ENCODE results near the gene MAP2K3. TPM values are rescaled to one million over a fixed set of nuclear protein-coding genes. Genes with fewer than 3 reads are reported as not detected.

Gene MAP2K3
- total and polyA plus RNA-seq, 4 donors = 36.4 to 111 (median 76.7) TPM

GRCh38 chr17:21271454-21272183 lies 12.9 kb upstream of the MAP2K3 start:
- TF ChIP-seq CTCF (IDR thresholded peaks at IDR 0.05; ENCODE audit: control extremely low read depth, extremely low read depth) = no peak
- Histone ChIP-seq H3K4me3 (no peak overlapping the region), H3K9me3 (ENCODE audit: control insufficient read depth in 4 of 4, insufficient read depth in 3 of 4, low read length in 3 of 4) (no peaks in the 10 kb centered on the region), H3K4me1 (ENCODE audit: control insufficient read depth in 5 of 5, insufficient read depth in 5 of 5, low read length in 5 of 5) (peaks cover 0 to 12% (median 3%) of the 10 kb centered on the region in 5 donors), H3K27ac (ENCODE audit: low read depth in 1 of 2, low read length in 1 of 2) (no peak overlapping the region), H3K36me3 (ENCODE audit: control insufficient read depth in 4 of 4, insufficient read depth in 4 of 4, low read length in 4 of 4) (no peaks in the 10 kb centered on the region), H3K27me3 (ENCODE audit: control insufficient read depth in 3 of 3, insufficient read depth in 3 of 3, low read length in 2 of 3) (no peaks in the 10 kb centered on the region), H3K9ac (ENCODE audit: insufficient read depth in 1 of 2, low read length in 2 of 2) (no peak overlapping the region)
- no peak for DNase-seq
- ATAC-seq (ENCODE audit: insufficient read depth, low FRiP score) = no peak
- 88 to 94% methylated on average over 10 of the region's 10 CpGs for WGBS, 2 donors

GRCh38 chr17:21272250-21272649 lies 12.3 kb upstream of the MAP2K3 start:
- WGBS, 2 donors = 86 to 94% methylated on average over 3 of the region's 3 CpGs
- no peak for TF ChIP-seq CTCF (IDR thresholded peaks at IDR 0.05; ENCODE audit: control extremely low read depth, extremely low read depth)
- H3K27ac ChIP-seq (ENCODE audit: low read depth in 1 of 2, low read length in 1 of 2) = no peak overlapping the region

GRCh38 chr17:21272881-21273792 lies 11.4 kb upstream of the MAP2K3 start:
- Histone ChIP-seq H3K9me3 (ENCODE audit: control insufficient read depth in 4 of 4, insufficient read depth in 3 of 4, low read length in 3 of 4) (no peaks in the 10 kb centered on the region), H3K27me3 (ENCODE audit: control insufficient read depth in 3 of 3, insufficient read depth in 3 of 3, low read length in 2 of 3) (no peaks in the 10 kb centered on the region), H3K36me3 (ENCODE audit: control insufficient read depth in 4 of 4, insufficient read depth in 4 of 4, low read length in 4 of 4) (no peaks in the 10 kb centered on the region), H3K9ac (ENCODE audit: insufficient read depth in 1 of 2, low read length in 2 of 2) (no peak overlapping the region), H3K27ac (ENCODE audit: low read depth in 1 of 2, low read length in 1 of 2) (no peak overlapping the region), H3K4me3 (no peak overlapping the region), H3K4me1 (ENCODE audit: control insufficient read depth in 5 of 5, insufficient read depth in 5 of 5, low read length in 5 of 5) (peaks cover 0 to 13% (median 4%) of the 10 kb centered on the region in 5 donors)
- no peak for ATAC-seq (ENCODE audit: insufficient read depth, low FRiP score)
- 72 to 77% methylated on average over 14 of the region's 14 CpGs for WGBS, 2 donors
- DNase-seq = no peak
- no peak for TF ChIP-seq CTCF (IDR thresholded peaks at IDR 0.05; ENCODE audit: control extremely low read depth, extremely low read depth)

More at GRCh38 chr17:21272250-21272649, 12.3 kb upstream of the MAP2K3 start:
- no peak overlapping the region for H3K9ac ChIP-seq (ENCODE audit: insufficient read depth in 1 of 2, low read length in 2 of 2)
- no peaks in the 10 kb centered on the region for H3K36me3 ChIP-seq (ENCODE audit: control insufficient read depth in 4 of 4, insufficient read depth in 4 of 4, low read length in 4 of 4)
- no peaks in the 10 kb centered on the region for H3K27me3 ChIP-seq (ENCODE audit: control insufficient read depth in 3 of 3, insufficient read depth in 3 of 3, low read length in 2 of 3)
- H3K9me3 ChIP-seq (ENCODE audit: control insufficient read depth in 4 of 4, insufficient read depth in 3 of 4, low read length in 3 of 4) = no peaks in the 10 kb centered on the region
- no peak for DNase-seq
- H3K4me1 ChIP-seq (ENCODE audit: control insufficient read depth in 5 of 5, insufficient read depth in 5 of 5, low read length in 5 of 5) = peaks cover 0 to 13% (median 3%) of the 10 kb centered on the region in 5 donors
- H3K4me3 ChIP-seq = no peak overlapping the region
- ATAC-seq (ENCODE audit: insufficient read depth, low FRiP score) = no peak
